Gastrocnemius medialis (tissue), 4 donors: Measurements from ENCODE around the gene PRKRIP1.

Experiments
- POLR2A ChIP-seq, 2 donors: fragments of 450-650 bp; IDR thresholded peaks; one replicate each; pipeline ENCODE4 v1.6.1; 2017; ENCODE audit warnings: antibody characterized with exemption in 2 of 2, mild to moderate bottlenecking in 2 of 2, moderate library complexity in 2 of 2
- TF ChIP-seq, protein P1 (sequence below), 5 experiments: fragments of 450-650 bp in 3 of 5; fragments of 200-600 bp in 2 of 5; sonication (generic) in 2 of 5; IDR thresholded peaks in 4 of 5; conservative IDR thresholded peaks in 1 of 5; 1 replicate in 4 of 5; 2 replicates in 1 of 5; pipeline ENCODE4 v1.5.1; 2016 to 2019; ENCODE audit warnings: antibody characterized with exemption in 5 of 5, mild to moderate bottlenecking in 3 of 5, moderate library complexity in 3 of 5

GRCh38 chr7:102452451-102452850, 56.3 kb downstream of the PRKRIP1 start:
- TF ChIP-seq, protein P1, sequence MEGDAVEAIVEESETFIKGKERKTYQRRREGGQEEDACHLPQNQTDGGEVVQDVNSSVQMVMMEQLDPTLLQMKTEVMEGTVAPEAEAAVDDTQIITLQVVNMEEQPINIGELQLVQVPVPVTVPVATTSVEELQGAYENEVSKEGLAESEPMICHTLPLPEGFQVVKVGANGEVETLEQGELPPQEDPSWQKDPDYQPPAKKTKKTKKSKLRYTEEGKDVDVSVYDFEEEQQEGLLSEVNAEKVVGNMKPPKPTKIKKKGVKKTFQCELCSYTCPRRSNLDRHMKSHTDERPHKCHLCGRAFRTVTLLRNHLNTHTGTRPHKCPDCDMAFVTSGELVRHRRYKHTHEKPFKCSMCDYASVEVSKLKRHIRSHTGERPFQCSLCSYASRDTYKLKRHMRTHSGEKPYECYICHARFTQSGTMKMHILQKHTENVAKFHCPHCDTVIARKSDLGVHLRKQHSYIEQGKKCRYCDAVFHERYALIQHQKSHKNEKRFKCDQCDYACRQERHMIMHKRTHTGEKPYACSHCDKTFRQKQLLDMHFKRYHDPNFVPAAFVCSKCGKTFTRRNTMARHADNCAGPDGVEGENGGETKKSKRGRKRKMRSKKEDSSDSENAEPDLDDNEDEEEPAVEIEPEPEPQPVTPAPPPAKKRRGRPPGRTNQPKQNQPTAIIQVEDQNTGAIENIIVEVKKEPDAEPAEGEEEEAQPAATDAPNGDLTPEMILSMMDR (IDR thresholded peaks at IDR 0.05 in 4 of 5, conservative IDR thresholded peaks at IDR 0.05 in 1 of 5), result no peak
- no peak for TF ChIP-seq POLR2A (IDR thresholded peaks at IDR 0.05)
